HG03354 (cell line): ENCODE measurements around the gene BTNL2.
"Not testable (repeated sequence)": the region's sequence is repeated elsewhere in the genome, so short reads cannot be mapped to it uniquely, and the experiment has no call there.

Experiments used
- ATAC-seq: cut with Tn5 transposase; IDR thresholded peaks from one replicate; pipeline ENCODE4 v1.9.1; 2021; ENCODE audit warnings: mild to moderate bottlenecking; ENCODE audit not compliant: unreplicated experiment, poor library complexity, severe bottlenecking

The BTNL2 gene, protein sequence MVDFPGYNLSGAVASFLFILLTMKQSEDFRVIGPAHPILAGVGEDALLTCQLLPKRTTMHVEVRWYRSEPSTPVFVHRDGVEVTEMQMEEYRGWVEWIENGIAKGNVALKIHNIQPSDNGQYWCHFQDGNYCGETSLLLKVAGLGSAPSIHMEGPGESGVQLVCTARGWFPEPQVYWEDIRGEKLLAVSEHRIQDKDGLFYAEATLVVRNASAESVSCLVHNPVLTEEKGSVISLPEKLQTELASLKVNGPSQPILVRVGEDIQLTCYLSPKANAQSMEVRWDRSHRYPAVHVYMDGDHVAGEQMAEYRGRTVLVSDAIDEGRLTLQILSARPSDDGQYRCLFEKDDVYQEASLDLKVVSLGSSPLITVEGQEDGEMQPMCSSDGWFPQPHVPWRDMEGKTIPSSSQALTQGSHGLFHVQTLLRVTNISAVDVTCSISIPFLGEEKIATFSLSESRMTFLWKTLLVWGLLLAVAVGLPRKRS

DNA sequence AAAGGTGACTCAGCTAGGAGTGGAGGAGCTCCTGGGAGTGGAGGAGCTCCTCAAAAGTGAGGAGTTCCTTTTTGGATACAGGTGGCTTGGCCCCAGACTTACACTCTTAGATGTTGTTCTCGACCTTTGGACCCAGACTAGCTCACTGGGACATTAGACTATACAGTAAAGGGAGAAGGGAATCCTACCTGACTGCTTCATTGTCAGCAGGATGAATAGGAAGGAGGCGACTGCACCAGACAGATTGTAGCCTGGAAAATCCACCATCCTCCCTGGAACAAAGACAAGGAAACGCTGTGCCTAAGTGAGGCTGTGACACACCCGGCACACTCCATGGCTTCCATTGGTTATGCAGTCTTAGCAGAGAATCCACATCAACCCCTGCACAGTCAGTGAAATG lies at the start of gene BTNL2:
BTNL2 (minus strand) TSS at position 325 of the 400 bp plus-strand sequence; CDS start at position 267, 58 bp downstream.
- ATAC-seq: no peak

DNA sequence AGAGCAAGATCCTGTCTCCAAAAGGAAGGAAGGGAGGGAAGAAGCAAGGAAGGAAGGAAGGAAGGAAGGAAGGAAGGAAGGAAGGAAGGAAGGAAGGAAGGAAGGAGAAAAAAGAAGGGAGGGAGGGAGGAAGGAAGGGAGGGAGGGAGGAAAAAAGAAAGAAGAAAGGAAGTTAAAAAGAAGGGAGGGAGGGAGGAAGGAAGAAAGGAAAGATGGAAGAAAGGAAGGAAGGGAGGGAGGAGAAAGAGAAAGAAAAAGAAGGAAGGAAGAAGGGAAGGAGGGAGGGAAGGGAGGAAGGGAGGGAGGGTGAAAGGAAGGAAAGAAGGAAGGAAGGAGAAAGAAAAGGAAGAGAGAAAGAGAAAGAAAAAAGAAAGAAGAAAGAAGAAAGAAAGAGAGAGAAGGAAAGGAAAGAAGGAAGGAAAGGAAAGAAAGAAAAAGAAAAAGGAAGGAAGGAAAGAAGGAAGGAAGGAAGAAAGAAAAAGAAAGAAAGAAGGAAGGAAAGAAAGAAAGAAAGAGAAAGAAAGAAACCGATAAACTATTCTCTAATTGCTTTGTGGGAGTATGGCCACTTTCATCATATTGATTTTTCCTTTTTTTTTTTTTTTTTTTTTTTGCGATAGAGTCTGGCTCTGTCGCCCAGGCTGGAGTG lies 42.2 kb upstream of the BTNL2 start:
- no peak for ATAC-seq

DNA sequence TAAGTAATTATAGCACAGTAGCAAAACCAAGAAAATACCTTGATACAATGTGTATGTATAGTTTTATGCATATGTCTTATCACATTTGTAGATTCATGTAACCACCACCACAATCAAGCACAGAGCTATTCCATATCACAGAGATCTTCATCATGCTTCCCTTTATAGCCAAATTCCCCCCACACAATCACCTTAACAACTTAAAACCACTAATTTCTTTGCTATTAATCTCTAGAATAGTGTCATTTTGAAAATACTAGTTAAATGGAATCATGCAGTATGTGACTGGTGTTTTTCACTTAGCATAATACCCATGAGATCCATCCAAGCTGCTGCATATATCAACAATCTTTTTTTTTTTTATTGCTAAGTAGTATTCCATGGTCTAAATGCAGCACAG lies 41.0 kb upstream of the BTNL2 start:
- ATAC-seq: no peak

DNA sequence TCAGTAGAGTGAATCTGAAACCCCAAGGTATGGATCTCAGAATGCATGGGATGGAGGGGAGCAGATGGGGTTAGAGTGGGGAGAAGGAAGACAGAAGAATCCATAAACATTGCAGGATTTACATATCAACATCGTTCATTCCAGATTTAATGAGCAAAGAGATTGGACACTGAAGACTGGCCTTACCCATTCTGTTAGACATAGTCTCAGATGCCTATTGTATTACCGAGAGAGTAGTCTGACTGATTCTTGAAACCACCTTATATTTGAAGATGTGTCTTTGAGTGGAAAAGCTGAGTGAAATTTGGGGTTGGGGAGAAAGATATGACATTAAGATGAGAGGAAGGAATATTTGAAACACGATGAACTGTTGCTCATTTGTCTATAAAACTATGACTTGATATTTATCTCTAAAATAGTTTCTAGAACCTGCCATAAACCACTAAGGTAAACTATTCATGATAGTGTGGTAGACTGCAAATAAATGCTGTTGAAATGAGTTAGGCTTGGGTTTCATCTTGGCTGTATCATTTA lies 38.4 kb upstream of the BTNL2 start:
- no peak for ATAC-seq

- ATAC-seq: no peak
Measured at GRCh38 chr6:32444433-32444832, 37.5 kb upstream of the BTNL2 start.

GRCh38 chr6:32442977-32443552 lies 36.1 kb upstream of the BTNL2 start:
- ATAC-seq: no peak

DNA sequence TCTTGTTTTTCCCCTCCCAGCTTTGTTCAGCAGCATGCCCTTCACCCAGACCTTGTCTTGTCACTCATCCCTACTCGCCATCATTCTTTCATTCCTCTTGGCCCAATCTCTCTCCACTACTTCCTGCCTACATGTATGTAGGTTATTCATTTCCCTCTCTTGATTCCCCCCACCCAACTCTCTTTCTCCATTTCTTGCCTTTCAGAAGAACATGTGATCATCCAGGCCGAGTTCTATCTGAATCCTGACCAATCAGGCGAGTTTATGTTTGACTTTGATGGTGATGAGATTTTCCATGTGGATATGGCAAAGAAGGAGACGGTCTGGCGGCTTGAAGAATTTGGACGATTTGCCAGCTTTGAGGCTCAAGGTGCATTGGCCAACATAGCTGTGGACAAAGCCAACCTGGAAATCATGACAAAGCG lies 35.3 kb upstream of the BTNL2 start:
- no peak for ATAC-seq

DNA sequence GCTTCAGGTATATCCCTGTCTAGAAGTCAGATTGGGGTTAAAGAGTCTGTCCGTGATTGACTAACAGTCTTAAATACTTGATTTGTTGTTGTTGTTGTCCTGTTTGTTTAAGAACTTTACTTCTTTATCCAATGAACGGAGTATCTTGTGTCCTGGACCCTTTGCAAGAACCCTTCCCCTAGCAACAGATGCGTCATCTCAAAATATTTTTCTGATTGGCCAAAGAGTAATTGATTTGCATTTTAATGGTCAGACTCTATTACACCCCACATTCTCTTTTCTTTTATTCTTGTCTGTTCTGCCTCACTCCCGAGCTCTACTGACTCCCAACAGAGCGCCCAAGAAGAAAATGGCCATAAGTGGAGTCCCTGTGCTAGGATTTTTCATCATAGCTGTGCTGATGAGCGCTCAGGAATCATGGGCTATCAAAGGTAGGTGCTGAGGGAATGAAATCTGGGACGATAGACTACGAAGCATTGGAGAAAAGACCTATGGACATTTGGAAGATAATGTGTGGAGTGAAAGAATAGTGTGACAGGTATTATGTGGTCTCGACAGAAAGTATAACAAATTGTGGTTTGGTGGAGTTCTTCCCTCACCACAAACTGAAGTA lies 32.7 kb upstream of the BTNL2 start, which contains the start of gene HLA-DRA:
HLA-DRA (plus strand) TSS at position 286 of the 613 bp plus-strand sequence; CDS start at position 350, 64 bp downstream.
- peak; percentile 86 for ATAC-seq

DNA sequence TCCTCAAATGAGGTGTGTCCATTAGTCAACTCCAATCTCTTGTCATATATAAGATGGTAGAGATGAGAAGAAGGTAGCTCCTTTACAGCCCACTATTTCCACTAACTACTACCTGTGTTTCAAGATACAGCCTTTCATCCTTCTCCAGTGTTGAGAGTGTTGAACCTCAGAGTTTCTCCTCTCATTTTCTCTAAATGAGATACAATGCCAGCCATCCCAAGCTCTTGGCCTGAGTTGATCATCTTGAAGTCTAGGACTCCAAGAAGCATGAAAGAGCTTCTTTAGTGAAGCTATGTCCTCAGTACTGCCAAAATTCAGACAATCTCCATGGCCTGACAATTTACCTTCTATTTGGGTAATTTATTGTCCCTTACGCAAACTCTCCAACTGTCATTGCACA lies 32.2 kb upstream of the BTNL2 start:
- no peak for ATAC-seq

DNA sequence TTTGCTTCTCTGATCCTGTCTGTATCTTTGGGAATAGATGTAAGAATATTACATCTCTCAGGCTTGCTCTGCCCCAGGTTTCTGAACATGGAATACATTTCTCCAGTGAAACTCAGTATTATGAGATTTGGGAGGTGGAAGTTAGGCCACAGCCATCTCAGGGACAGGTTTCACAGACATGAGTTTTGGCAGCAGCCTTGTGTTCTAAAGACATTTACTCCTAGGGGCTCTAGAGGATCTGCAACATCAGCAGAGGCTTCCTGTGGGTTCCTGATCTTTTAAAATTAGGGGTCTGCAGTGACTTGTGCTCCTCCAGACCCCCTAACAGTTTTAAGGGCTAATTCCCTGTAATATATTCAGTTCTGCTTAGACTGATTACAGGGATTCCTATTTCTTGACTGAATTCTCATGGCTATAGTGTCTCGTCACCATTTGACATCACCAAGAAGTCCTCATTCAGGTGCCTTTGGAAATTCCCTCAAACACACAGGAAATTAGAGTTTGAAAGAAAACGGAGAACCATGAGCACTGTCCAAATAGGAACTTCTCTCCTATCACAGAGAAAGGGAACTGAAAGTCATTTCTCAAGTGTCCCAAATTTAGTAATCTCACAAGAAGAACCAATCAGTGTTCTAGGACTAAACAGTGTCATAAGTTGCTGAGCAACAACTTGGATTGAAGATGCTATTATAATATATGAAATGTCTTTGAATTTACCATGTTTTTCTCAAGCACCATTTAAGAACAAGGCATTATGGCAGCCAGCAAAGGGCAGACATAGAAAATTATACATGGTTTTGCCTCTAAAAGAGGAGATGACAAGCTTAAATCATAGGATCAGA lies 30.2 kb upstream of the BTNL2 start:
- peak; percentile 75 for ATAC-seq

GRCh38 chr6:32436186-32436585 lies 29.2 kb upstream of the BTNL2 start:
- no peak for ATAC-seq

- ATAC-seq: not testable (repeated sequence)
Measured at GRCh38 chr6:32433950-32434349, 27.0 kb upstream of the BTNL2 start.

GRCh38 chr6:32432050-32432450 lies 25.1 kb upstream of the BTNL2 start:
- ATAC-seq: no peak

DNA sequence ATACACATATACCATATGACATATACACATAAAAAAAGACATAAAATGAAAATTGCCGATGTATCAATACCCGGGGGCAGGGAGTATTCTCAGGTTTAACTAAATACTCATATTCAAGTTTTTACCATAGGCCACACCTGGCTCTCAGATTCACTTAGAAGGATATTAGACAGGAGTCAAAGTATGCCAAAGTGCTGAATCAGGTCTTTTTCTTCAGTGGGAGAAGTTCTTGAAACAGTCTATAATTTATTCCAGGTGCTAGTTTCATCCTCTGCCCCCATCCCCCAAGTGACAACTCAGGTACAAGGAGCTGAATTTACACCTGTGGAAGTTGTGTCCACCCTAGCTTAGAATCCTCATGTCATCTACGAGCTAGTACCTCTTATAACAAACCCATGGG lies 24.2 kb upstream of the BTNL2 start:
- no peak for ATAC-seq

DNA sequence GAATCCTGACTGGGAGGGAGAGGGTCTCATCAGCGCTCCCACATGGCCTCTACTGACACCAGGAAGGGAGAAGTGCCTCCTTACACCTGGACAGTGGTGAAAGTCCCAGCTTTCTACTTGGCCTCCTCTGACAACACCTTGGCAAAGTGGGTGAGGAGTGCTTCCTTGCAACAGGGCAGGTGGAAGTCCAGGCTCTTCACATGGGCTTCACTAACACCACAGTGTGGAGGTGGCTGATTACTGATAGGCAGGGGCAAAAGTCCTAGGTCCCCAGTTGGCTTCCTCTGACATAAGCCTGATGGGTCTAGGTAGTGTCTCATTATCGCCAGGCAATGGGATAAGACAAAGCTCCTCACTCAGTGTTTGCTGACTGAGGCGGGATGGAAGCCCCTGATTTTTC lies 23.2 kb upstream of the BTNL2 start:
- ATAC-seq: no peak

DNA sequence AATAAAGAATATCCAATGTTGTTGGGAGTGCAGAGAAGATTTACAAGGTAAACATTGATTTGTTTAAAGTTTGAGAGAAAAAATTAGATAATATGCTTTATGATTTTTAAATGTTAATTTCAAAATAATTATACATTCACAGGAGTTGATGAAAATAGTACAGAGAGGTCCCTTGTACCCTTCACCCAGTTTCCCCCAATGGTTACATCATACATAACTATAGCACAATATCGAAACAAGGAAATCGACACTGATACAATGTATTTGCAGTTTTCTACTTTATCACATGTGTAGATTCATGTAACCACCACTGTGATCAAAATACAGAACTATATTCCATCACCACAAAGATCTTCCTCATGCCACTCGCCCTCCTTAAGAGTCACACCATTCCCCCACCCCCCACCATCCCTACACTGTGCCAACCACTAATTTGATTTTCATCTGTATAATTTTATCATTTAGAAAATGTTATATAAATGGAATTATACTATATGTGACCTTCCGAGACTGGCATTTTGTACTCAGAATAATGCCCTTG lies 21.0 kb upstream of the BTNL2 start:
- no peak for ATAC-seq

- ATAC-seq: no peak
Measured at GRCh38 chr6:32427218-32427617, 20.2 kb upstream of the BTNL2 start.

DNA sequence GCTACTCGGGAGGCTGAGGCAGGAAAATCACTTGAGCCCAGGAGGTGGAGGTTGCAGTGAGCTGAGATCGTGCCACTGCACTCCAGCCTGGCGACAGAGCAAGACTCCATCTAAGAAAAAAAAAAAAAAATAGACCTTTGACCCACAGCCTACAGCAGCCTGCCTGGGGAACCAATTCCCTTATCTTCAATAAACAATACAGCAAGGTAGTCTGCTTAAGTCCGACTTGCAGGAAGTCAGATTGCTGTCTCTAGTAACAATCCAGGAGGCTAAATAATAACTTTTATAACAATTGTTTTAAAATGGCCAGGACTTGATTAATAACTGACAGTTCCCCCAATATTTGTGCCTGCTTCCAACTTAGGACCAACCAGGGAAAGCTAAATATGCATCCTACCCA lies 19.4 kb upstream of the BTNL2 start:
- ATAC-seq: no peak
